ENCODE measurements around the gene MSRB3.
"Not testable (repeated sequence)": the region's sequence is repeated elsewhere in the genome, so short reads cannot be mapped to it uniquely, and the experiment has no call there.

Gene MSRB3

DNA sequence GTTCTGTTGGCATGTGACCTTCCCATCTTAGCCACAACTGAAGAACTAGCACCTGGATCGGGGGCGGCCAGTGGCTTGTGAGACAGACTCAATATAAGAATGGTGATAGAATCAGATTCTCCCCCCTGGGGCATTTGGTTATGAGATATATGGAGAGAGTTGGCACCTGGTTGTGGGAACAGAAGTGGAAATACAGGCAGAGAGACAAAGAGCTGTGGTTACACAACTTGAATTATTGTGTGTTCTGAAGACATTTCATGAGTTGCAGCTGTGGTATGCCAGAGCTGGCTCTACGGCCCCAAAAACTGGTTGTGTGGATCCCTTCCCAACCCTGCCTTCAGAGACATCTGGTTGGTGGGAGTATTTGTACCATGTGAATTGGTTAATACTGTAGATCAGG lies 2.9 kb upstream of the MSRB3 start:
- peak in 1 of 2 donors; percentile 8 for DNase-seq (ENCODE audit: low read depth in 2 of 2)
- TF ChIP-seq, protein P1, sequence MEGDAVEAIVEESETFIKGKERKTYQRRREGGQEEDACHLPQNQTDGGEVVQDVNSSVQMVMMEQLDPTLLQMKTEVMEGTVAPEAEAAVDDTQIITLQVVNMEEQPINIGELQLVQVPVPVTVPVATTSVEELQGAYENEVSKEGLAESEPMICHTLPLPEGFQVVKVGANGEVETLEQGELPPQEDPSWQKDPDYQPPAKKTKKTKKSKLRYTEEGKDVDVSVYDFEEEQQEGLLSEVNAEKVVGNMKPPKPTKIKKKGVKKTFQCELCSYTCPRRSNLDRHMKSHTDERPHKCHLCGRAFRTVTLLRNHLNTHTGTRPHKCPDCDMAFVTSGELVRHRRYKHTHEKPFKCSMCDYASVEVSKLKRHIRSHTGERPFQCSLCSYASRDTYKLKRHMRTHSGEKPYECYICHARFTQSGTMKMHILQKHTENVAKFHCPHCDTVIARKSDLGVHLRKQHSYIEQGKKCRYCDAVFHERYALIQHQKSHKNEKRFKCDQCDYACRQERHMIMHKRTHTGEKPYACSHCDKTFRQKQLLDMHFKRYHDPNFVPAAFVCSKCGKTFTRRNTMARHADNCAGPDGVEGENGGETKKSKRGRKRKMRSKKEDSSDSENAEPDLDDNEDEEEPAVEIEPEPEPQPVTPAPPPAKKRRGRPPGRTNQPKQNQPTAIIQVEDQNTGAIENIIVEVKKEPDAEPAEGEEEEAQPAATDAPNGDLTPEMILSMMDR (IDR thresholded peaks at IDR 0.05; ENCODE audit: low read depth, low read length) = no peak
- no peak overlapping the region for H3K4me3 ChIP-seq (replicated peaks in 1 of 2; ENCODE audit: low read depth in 2 of 2, low read length in 2 of 2)

DNA sequence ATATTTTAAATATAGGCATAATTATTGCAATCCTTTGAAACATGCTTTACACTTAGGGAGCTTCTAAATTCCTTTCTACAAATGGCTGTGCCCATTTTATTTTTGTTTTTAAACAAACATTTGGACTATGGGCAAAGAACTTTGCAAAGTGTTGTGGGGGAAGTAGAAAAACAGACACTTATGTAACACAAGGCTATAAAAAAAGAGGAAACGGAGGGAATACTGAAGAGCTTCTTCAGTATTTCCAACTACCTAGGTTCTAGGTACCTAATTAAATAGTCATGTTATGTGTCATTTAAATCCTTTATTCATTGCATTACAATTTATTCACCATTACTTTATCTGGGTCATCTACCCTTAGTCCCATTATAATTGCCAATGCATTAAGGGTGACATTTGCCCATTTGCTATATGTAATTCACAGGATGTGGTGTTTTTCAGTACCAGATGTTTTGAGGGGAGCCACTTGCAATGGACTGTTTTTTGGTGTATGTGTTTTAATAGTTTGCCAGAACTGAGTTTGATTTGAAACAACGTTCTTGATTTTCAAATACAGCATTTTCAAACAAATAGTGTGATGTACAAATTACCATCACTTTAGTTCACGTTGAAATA lies 1.5 kb upstream of the MSRB3 start:
- DNase-seq (ENCODE audit: low read depth in 2 of 2) = no peak
- TF ChIP-seq, protein P1 (IDR thresholded peaks at IDR 0.05; ENCODE audit: low read depth, low read length) = no peak
- H3K4me3 ChIP-seq (replicated peaks in 1 of 2; ENCODE audit: low read depth in 2 of 2, low read length in 2 of 2) = no peak overlapping the region

DNA sequence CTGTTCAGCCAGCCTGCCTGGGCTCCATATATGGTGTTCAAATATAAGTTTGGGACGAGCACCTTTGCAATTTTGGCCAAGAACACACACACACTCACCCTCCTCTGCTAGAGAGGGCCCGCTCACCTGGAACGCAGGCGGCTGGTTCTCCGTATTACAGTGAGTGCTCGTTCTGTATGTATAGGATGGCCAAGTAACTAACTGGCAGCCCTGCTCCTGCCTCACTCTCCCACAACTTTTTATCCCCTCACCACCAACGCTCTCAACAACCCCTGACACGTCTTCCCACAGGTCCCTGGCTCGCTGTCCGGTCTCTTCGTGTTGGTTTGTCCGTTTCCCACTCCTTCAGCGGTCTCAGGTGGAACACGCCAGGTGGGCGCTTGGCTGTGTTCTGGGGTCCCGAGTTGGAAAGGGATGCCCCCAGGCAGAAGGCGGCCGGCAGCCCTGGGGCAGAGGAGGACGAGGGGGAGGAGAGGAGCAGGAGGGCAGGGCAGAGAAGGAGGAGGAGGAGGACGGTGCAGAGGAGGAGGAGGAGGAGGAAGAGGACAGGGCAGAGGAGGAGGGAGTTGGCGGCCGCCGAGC lies 398 bp upstream of the MSRB3 start:
- peak in 1 of 2 donors; percentile 7 for DNase-seq (ENCODE audit: low read depth in 2 of 2)
- TF ChIP-seq, protein P1 (IDR thresholded peaks at IDR 0.05; ENCODE audit: low read depth, low read length) = no peak
- H3K4me3 ChIP-seq (replicated peaks in 1 of 2; ENCODE audit: low read depth in 2 of 2, low read length in 2 of 2) = peak overlapping the region; percentile 93 to 95

DNA sequence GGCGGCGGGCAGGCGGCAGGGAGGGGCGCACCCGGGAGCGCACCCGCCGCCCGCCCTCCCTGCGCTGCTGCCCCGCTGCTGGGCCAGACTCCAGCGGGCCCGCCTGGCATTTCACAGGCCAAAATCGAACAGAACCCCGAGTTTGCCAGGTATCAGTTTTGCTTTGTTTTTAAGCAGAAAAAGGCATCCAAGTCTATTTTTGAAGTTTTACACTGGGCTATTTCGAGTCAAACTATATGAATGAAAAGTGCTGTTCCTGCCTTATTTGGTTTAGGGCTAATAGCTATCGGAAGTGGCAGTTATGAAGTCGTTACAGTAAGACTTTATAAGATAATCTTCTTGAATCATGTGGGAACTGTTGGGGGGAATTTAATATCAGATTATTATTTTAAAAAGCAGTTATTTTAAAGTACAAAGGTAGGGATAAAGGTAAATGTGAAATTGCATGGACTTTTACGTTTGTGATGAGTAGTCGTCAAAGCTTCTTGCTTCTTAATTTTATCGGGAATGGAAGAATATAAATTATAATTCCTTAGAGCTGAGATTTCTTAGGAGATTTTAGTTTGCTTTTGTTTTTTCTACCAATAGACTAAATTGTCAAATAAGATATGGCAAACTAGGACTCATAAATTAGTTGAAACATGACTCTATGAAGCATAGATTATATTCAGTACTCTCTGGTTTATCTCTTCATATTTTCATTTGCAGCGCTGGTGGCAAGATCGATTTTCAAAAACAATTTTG lies 1.1 kb downstream of the MSRB3 start:
- DNase-seq (ENCODE audit: low read depth in 2 of 2) = peak; percentile 40 to 46
- peak overlapping the region; percentile 93 to 95 for H3K4me3 ChIP-seq (replicated peaks in 1 of 2; ENCODE audit: low read depth in 2 of 2, low read length in 2 of 2)
- TF ChIP-seq, protein P1 (IDR thresholded peaks at IDR 0.05; ENCODE audit: low read depth, low read length) = no peak

DNA sequence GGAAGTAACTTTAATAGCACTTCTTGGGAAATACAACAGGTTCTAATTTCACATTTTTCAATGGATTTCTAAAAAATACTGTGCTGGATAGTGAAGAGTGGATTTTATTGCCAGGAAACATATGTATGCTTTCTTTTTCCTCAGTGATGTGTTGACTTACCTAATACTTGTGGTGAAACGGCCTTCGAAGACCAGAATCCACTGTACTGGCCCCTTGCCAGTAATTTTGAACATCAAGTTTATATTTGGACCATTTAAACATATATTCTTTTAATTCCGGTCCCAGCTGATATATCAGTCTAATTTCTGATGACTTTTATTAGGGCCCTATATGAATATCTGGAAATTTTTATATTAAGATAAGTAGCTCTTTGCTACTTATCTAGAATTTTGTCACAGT lies 1.8 kb downstream of the MSRB3 start:
- TF ChIP-seq, protein P1 (IDR thresholded peaks at IDR 0.05; ENCODE audit: low read depth, low read length) = no peak
- peak; percentile 39 to 63 for DNase-seq (ENCODE audit: low read depth in 2 of 2)
- H3K4me3 ChIP-seq (replicated peaks in 1 of 2; ENCODE audit: low read depth in 2 of 2, low read length in 2 of 2) = peak overlapping the region in 1 of 2 donors; percentile 95

DNA sequence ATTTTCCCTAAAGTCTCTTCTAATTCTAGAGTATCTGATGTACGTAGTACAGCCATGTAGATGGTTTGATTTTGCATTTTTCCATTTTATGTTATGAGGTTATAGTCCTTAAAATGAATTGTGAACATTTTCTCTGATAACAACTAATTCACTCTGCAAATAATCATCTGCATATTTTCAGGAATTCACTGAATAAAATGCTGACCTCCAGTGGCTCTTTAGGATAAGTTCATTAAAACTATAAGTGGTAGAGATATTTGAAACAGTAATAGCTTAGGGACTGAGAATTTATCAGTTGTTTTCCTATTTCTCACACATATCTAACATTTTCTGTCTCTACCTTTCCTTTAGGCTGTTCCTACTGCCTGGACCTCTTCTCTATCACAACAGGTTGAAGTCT lies 4.4 kb downstream of the MSRB3 start:
- TF ChIP-seq, protein P1 (IDR thresholded peaks at IDR 0.05; ENCODE audit: low read depth, low read length) = peak; percentile 6
- no peak overlapping the region for H3K4me3 ChIP-seq (replicated peaks in 1 of 2; ENCODE audit: low read depth in 2 of 2, low read length in 2 of 2)

DNA sequence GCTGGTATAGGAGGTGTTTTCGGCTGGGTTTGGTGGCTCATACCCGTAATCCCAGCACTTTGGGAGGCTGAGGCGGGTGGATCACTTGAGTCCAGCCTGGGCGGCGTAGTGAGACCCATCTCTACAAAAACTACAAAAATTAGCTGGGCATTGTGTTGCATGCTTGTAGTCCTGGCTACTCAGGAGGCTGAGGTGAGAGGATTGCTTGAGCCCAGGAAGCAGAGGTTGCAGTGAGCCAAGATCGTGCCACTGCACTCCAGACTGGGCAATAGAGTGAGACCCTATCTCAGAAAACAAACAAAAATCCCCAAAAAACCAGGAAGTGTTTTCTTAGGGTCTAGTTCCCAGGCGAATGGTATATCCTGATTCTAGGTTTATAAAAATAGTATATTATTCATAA lies 7.0 kb downstream of the MSRB3 start:
- DNase-seq (ENCODE audit: low read depth in 2 of 2); H3K4me3 ChIP-seq (replicated peaks in 1 of 2; ENCODE audit: low read depth in 2 of 2, low read length in 2 of 2): not testable (repeated sequence)

More for the DNA sequence above, 4.4 kb downstream of the MSRB3 start:
- no peak for DNase-seq (ENCODE audit: low read depth in 2 of 2)
